Measurements from ENCODE around the gene DBNDD1.

DBNDD1 gene

GRCh38 chr16:89994389-89994720, 24.9 kb downstream of the DBNDD1 start:
- ChIA-PET POLR2A (no interaction called here), CTCF (no interaction called here)
- Histone ChIP-seq H3K4me3 (ENCODE audit: low read depth, low read length) (no peak overlapping the region), H3K36me3 (ENCODE audit: control insufficient read depth in 2 of 2, insufficient read depth in 1 of 2, low read length in 2 of 2) (peaks cover 0 to 86% of the 10 kb centered on the region in 2 experiments; a peak in 1 of 3 replicates), H3K27ac (ENCODE audit: extremely low read depth, low read depth, low read length) (no peak overlapping the region; the same call in 1 of the 2 replicates), H3K9me3 (ENCODE audit: control insufficient read depth, insufficient read depth, low read depth, low read length) (no peaks in the 10 kb centered on the region), H3K4me1 (ENCODE audit: control insufficient read depth, insufficient read depth, low read length) (no peaks in the 10 kb centered on the region)
- no peak for TF ChIP-seq YY1 (tag by site-specific recombination; IDR thresholded peaks at IDR 0.05)
- TF ChIP-seq KLF17 (tag by site-specific recombination; IDR thresholded peaks at IDR 0.05), result no peak
- TF ChIP-seq ZBTB7A (tag by site-specific recombination; IDR thresholded peaks at IDR 0.05; ENCODE audit: low read depth), result no peak
- TF ChIP-seq ZNF426 (tag by site-specific recombination; IDR thresholded peaks at IDR 0.05), result no peak
- TF ChIP-seq REPIN1 (tag by site-specific recombination; IDR thresholded peaks at IDR 0.05; ENCODE audit: low read depth), result no peak
- TF ChIP-seq ZSCAN18 (tag by site-specific recombination; IDR thresholded peaks at IDR 0.05), result no peak
- no peak for TF ChIP-seq PRDM1 (tag by site-specific recombination; IDR thresholded peaks at IDR 0.05)
- no peak for TF ChIP-seq SP7 (tag by site-specific recombination; IDR thresholded peaks at IDR 0.05)
- no peak for TF ChIP-seq ZNF843 (tag by site-specific recombination; IDR thresholded peaks at IDR 0.05)
- no peak for TF ChIP-seq ZXDB (tag by site-specific recombination; IDR thresholded peaks at IDR 0.05)
- TF ChIP-seq ZNF335 (tag by site-specific recombination; conservative IDR thresholded peaks at IDR 0.05), result no peak
- 0 out of 2 replicates have a peak, but pooled peaks have one; percentile 39 for TF ChIP-seq ZNF311 (tag by site-specific recombination; IDR thresholded peaks at IDR 0.05; ENCODE audit: borderline replicate concordance)
- TF ChIP-seq ZNF701 (tag by site-specific recombination; IDR thresholded peaks at IDR 0.05), result 0 out of 2 replicates have a peak, but pooled peaks have one; percentile 40
- TF ChIP-seq ZNF394 (tag by site-specific recombination; IDR thresholded peaks at IDR 0.05; ENCODE audit: borderline replicate concordance), result no peak
- no peak for TF ChIP-seq ZNF549 (tag by site-specific recombination; IDR thresholded peaks at IDR 0.05)
- no peak for TF ChIP-seq HOXA7 (CRISPR knock-in tag; IDR thresholded peaks at IDR 0.05; ENCODE audit: borderline replicate concordance)
- no peak for TF ChIP-seq ZBTB8A (tag by site-specific recombination; IDR thresholded peaks at IDR 0.05)

- Histone ChIP-seq H3K27ac (ENCODE audit: extremely low read depth, low read depth, low read length) (peak overlapping the region; percentile 17; the same call in 1 of the 2 replicates), H3K36me3 (ENCODE audit: control insufficient read depth in 2 of 2, insufficient read depth in 1 of 2, low read length in 2 of 2) (peaks cover 0 to 86% of the 10 kb centered on the region in 2 experiments; a peak in 1 of 3 replicates), H3K4me1 (ENCODE audit: control insufficient read depth, insufficient read depth, low read length) (no peaks in the 10 kb centered on the region), H3K9me3 (ENCODE audit: control insufficient read depth, insufficient read depth, low read depth, low read length) (no peaks in the 10 kb centered on the region), H3K4me3 (ENCODE audit: low read depth, low read length) (no peak overlapping the region)
- POLR2A ChIA-PET, result interaction anchor here (0.6 kb wide), 1 partner anchor 13 kb away, joined by 4 read pairs; no protein-coding TSS in a partner anchor
- CTCF ChIA-PET, result no interaction called here
- TF ChIP-seq ZNF302 (tag by site-specific recombination; IDR thresholded peaks at IDR 0.05; ENCODE audit: low read depth) (no peak), ZBTB49 (tag by site-specific recombination; IDR thresholded peaks at IDR 0.05; ENCODE audit: low read depth) (no peak), ZNF133 (tag by site-specific recombination; IDR thresholded peaks at IDR 0.05) (no peak), ZNF239 (tag by site-specific recombination; IDR thresholded peaks at IDR 0.05) (no peak), WT1 (tag by site-specific recombination; IDR thresholded peaks at IDR 0.05) (no peak), ZBTB17 (tag by site-specific recombination; IDR thresholded peaks at IDR 0.05) (no peak), IKZF3 (tag by site-specific recombination; IDR thresholded peaks at IDR 0.05) (no peak), ZNF521 (tag by site-specific recombination; IDR thresholded peaks at IDR 0.05) (no peak), ATF2 (tag by site-specific recombination; IDR thresholded peaks at IDR 0.05; ENCODE audit: low read depth) (no peak), HOXA7 (CRISPR knock-in tag; IDR thresholded peaks at IDR 0.05; ENCODE audit: borderline replicate concordance) (no peak), AEBP2 (tag by site-specific recombination; IDR thresholded peaks at IDR 0.05; ENCODE audit: borderline replicate concordance) (no peak)
Observed at GRCh38 chr16:89993971-89994370, 25.3 kb downstream of the DBNDD1 start.

All from HEK293 (cell line).